ENCODE results near the gene PRSS50.

DNA sequence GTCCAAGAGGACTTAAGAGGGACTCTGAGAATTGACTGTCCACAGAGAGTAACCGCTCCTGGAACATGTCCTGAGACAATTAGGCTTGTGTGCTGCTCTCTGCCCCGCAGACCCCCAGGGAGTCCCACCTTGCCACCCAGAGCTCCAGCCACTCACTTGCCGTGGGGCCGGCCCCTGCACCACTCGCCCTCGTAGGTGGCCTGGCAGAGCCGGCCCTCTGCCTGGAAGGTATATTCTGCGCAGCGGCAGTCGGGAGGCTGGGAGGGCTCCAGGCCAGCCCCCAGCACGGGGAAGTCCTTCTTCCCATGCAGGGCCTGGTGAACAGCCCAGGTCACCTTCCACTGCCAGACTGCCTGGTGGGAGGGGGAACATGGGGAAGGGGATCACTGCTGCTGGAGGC lies 34.7 kb downstream of the PRSS50 start:
- TF ChIP-seq, protein P1, sequence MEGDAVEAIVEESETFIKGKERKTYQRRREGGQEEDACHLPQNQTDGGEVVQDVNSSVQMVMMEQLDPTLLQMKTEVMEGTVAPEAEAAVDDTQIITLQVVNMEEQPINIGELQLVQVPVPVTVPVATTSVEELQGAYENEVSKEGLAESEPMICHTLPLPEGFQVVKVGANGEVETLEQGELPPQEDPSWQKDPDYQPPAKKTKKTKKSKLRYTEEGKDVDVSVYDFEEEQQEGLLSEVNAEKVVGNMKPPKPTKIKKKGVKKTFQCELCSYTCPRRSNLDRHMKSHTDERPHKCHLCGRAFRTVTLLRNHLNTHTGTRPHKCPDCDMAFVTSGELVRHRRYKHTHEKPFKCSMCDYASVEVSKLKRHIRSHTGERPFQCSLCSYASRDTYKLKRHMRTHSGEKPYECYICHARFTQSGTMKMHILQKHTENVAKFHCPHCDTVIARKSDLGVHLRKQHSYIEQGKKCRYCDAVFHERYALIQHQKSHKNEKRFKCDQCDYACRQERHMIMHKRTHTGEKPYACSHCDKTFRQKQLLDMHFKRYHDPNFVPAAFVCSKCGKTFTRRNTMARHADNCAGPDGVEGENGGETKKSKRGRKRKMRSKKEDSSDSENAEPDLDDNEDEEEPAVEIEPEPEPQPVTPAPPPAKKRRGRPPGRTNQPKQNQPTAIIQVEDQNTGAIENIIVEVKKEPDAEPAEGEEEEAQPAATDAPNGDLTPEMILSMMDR (IDR thresholded peaks at IDR 0.05; ENCODE audit: low read depth, low read length, poor library complexity, severe bottlenecking), result no peak
- no peak for TF ChIP-seq EZH2phosphoT487 (IDR thresholded peaks at IDR 0.05; ENCODE audit: borderline replicate concordance, low read length)
